Stomach smooth muscle (tissue), 2 donors: ENCODE results near the gene TNRC6C.
"Not testable (repeated sequence)": the region's sequence is repeated elsewhere in the genome, so short reads cannot be mapped to it uniquely, and the experiment has no call there.

Experiments
- H3K27ac ChIP-seq: one replicate; pipeline ENCODE4 v1.7.0; 2013; ENCODE audit warnings: mild to moderate bottlenecking, low read length, inconsistent platforms
- H3K27me3 ChIP-seq, 2 donors: one replicate each; pipeline ENCODE4 v1.7.0; 2013; ENCODE audit warnings: low read length in 2 of 2; ENCODE audit not compliant: insufficient read depth in 2 of 2, control insufficient read depth in 1 of 2
- H3K36me3 ChIP-seq, 2 donors: one replicate each; pipeline ENCODE4 v1.7.0; 2013; ENCODE audit warnings: low read length in 2 of 2; ENCODE audit not compliant: control insufficient read depth in 2 of 2, insufficient read depth in 2 of 2
- H3K4me1 ChIP-seq: one replicate; pipeline ENCODE4 v1.7.0; 2013; ENCODE audit warnings: low read length; ENCODE audit not compliant: control insufficient read depth, insufficient read depth
- H3K4me3 ChIP-seq, 2 donors: one replicate each; pipeline ENCODE4 v1.7.0; 2013; ENCODE audit warnings: low read length in 2 of 2
- H3K9ac ChIP-seq, 2 donors: one replicate each; pipeline ENCODE4 v1.7.0; 2013; ENCODE audit warnings: low read length in 2 of 2, mild to moderate bottlenecking in 1 of 2
- H3K9me3 ChIP-seq, 2 donors: one replicate each; pipeline ENCODE4 v1.7.0; 2013; ENCODE audit warnings: low read length in 2 of 2; ENCODE audit not compliant: control insufficient read depth in 2 of 2
- donor health status: healthy.
- donor health status: Pancreatic carcinoma.

The TNRC6C gene

GRCh38 chr17:78064708-78065107 is 106.2 kb downstream of the TNRC6C start:
- H3K4me3 ChIP-seq: no peak overlapping the region
- no peak overlapping the region for H3K9ac ChIP-seq
- peaks cover 16 to 20% of the 10 kb centered on the region in 2 donors for H3K36me3 ChIP-seq
- no peaks in the 10 kb centered on the region for H3K4me1 ChIP-seq
- no peaks in the 10 kb centered on the region for H3K27me3 ChIP-seq
- H3K27ac ChIP-seq: no peak overlapping the region
- H3K9me3 ChIP-seq: no peaks in the 10 kb centered on the region

GRCh38 chr17:78066976-78067375 is 108.5 kb downstream of the TNRC6C start:
- not testable (repeated sequence) for H3K27me3 ChIP-seq, H3K4me3 ChIP-seq, H3K9me3 ChIP-seq, H3K4me1 ChIP-seq, H3K9ac ChIP-seq, H3K27ac ChIP-seq
- peaks cover 32% of the 10 kb centered on the region in 2 donors for H3K36me3 ChIP-seq

GRCh38 chr17:78069695-78070094 is 111.2 kb downstream of the TNRC6C start:
- Histone ChIP-seq H3K9ac (no peak overlapping the region), H3K36me3 (peaks cover 56% of the 10 kb centered on the region in 2 donors), H3K27me3 (no peaks in the 10 kb centered on the region), H3K9me3 (no peaks in the 10 kb centered on the region), H3K27ac (no peak overlapping the region), H3K4me1 (no peaks in the 10 kb centered on the region), H3K4me3 (no peak overlapping the region)

DNA sequence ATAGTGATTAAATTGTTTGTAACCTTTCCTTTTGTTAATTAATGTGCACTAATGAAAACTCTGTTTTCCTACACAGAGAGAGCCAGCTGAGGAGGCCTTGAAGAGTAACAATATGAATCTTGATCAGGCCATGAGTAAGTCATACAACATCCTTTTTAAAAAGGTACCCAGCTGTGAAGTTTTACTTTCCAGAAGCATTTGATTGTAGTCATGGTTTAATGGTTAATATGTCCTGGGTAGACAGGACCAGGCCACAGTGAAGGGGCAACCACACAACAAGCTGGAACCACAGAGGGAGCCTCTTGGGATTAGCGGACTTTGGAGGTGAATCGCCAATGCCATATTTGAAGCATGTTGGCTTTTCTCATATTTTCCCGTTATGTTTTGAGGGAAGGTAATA is 114.5 kb downstream of the TNRC6C start:
- Histone ChIP-seq H3K4me3 (no peak overlapping the region), H3K9ac (no peak overlapping the region), H3K4me1 (no peaks in the 10 kb centered on the region), H3K27me3 (no peaks in the 10 kb centered on the region), H3K36me3 (peaks cover 66 to 68% of the 10 kb centered on the region in 2 donors), H3K9me3 (no peaks in the 10 kb centered on the region), H3K27ac (no peak overlapping the region)

DNA sequence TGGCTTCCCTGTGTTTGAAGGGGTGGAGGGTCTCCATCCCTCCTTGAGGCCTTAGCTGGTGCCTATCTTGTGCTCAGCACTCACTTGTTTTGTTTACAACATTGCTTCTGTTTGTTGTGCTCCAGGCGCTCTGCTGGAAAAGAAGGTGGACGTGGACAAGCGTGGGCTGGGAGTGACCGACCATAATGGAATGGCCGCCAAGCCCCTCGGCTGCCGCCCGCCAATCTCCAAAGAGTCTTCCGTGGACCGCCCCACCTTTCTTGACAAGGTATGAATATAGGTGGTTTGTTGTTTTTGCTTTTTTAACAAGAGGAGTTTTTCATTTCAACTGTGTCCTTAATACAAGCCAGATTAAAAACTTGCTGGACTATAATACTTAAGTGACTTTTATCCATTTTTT is 116.5 kb downstream of the TNRC6C start:
- no peak overlapping the region for H3K4me3 ChIP-seq
- H3K27me3 ChIP-seq: no peaks in the 10 kb centered on the region
- no peak overlapping the region for H3K9ac ChIP-seq
- no peaks in the 10 kb centered on the region for H3K4me1 ChIP-seq
- no peak overlapping the region for H3K27ac ChIP-seq
- no peaks in the 10 kb centered on the region for H3K9me3 ChIP-seq
- peaks cover 70% of the 10 kb centered on the region in 2 donors for H3K36me3 ChIP-seq

DNA sequence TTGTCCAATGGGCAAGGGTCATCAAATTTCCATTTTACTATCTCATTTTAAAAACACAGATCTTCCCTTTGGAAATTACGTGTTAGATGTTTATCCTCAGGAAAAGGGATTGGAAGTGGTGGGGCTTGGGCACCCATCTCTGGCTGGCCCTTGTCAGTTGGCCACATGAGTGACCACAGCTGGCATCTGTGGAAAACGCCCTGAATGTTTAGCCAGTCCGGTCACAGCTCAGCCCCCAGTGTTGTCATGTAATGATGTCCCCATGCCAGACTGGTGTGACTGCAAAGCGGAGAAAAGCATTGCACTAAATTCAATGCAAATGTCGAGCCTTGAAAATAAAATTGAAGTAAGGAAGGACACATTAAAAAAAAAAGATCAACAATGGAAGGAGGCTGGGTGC is 117.0 kb downstream of the TNRC6C start:
- peaks cover 69 to 70% of the 10 kb centered on the region in 2 donors for H3K36me3 ChIP-seq

GRCh38 chr17:78079253-78079652 is 120.8 kb downstream of the TNRC6C start:
- Histone ChIP-seq H3K4me3 (no peak overlapping the region), H3K9me3 (no peaks in the 10 kb centered on the region), H3K27me3 (no peaks in the 10 kb centered on the region), H3K4me1 (no peaks in the 10 kb centered on the region), H3K27ac (no peak overlapping the region), H3K36me3 (peaks cover 44 to 53% of the 10 kb centered on the region in 2 donors), H3K9ac (no peak overlapping the region)

More for the DNA sequence above, 117.0 kb downstream of the TNRC6C start:
- Histone ChIP-seq H3K4me3 (no peak overlapping the region), H3K4me1 (no peaks in the 10 kb centered on the region), H3K27me3 (no peaks in the 10 kb centered on the region), H3K9me3 (no peaks in the 10 kb centered on the region), H3K9ac (no peak overlapping the region), H3K27ac (no peak overlapping the region)

DNA sequence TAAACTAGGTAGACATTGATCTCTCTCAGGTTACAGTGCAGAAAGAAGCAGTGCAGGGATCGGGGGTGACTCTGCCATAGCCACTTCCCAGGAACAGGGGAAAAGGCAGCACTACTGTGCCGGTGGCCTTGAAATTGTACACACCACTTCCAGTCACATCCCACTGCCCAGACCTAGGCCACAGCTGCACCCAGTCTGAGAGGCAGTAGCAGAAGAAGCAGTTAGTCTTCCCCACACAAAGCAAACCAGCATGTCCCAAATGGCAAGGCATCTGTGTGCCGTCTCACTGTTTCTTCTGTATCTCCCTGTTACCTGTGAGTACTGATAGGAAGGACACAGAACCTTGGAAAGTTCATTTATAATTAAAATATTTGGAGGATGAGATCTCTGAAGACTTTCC is 123.0 kb downstream of the TNRC6C start:
- Histone ChIP-seq H3K36me3 (peaks cover 36 to 48% of the 10 kb centered on the region in 2 donors), H3K4me1 (no peaks in the 10 kb centered on the region), H3K27me3 (no peaks in the 10 kb centered on the region), H3K4me3 (no peak overlapping the region), H3K9me3 (no peaks in the 10 kb centered on the region), H3K9ac (no peak overlapping the region), H3K27ac (no peak overlapping the region)

- not testable (repeated sequence) for H3K4me3 ChIP-seq, H3K4me1 ChIP-seq, H3K27ac ChIP-seq, H3K9ac ChIP-seq, H3K27me3 ChIP-seq, H3K9me3 ChIP-seq
- H3K36me3 ChIP-seq: peaks cover 37 to 47% of the 10 kb centered on the region in 2 donors
Observed at GRCh38 chr17:78082355-78082872, 123.9 kb downstream of the TNRC6C start.

DNA sequence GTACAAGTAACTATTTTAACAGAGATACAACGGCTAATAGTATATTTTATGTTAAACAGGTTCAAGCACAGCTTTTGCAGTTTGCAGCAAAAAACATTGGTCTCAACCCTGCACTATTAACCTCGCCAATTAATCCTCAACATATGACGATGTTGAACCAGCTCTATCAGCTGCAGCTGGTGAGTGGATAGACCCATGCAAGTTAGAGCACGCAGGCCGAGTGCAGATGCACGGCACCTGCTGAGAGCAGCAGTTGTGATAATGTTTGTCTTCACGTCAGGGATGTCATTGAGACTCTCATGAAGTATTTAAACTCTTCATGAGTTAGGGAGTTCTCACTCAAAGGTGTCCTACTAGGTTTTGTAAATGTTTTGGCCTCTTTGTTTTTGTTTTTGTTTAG is 124.5 kb downstream of the TNRC6C start:
- H3K4me3 ChIP-seq: no peak overlapping the region
- H3K9me3 ChIP-seq: no peaks in the 10 kb centered on the region
- no peaks in the 10 kb centered on the region for H3K4me1 ChIP-seq
- H3K9ac ChIP-seq: no peak overlapping the region
- H3K36me3 ChIP-seq: peaks cover 36 to 46% of the 10 kb centered on the region in 2 donors
- no peaks in the 10 kb centered on the region for H3K27me3 ChIP-seq
- H3K27ac ChIP-seq: no peak overlapping the region

- no peaks in the 10 kb centered on the region for H3K9me3 ChIP-seq
- no peaks in the 10 kb centered on the region for H3K27me3 ChIP-seq
- H3K36me3 ChIP-seq: peaks cover 38 to 52% of the 10 kb centered on the region in 2 donors
- H3K4me3 ChIP-seq: no peak overlapping the region
- H3K4me1 ChIP-seq: peaks cover 5% of the 10 kb centered on the region
- no peak overlapping the region for H3K27ac ChIP-seq
- H3K9ac ChIP-seq: no peak overlapping the region
Observed at GRCh38 chr17:78086740-78087139, 128.2 kb downstream of the TNRC6C start.
